CD4-positive, alpha-beta T cell treated with Interleukin-15 for 4 hours (primary cell): ENCODE results near the gene LRRC17.
"Not testable (repeated sequence)": the region's sequence is repeated elsewhere in the genome, so short reads cannot be mapped to it uniquely, and the experiment has no call there.

Source experiments
- DNase-seq: peaks from one replicate; pipeline ENCODE4 v3.0.0-alpha.2; 2020; ENCODE audit warnings: low spot score

Gene LRRC17

DNA sequence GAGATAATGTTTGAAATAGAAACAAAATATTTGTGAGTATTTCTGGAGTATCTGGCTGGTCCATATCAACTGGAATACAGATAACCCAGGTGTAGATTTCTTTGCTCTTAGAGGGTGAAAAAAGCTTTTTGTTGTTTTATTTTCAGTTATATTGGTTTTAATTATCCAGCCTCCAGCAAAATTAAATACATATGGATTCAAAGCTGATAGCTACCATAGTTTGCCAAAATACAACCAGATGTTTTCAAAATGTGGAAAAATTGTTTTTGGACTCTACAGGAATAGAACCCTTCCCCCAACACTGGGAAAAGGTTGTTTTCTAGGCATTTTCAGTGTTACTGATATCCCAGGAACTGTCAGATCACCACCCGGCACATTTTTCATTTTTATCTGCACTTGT, 30.1 kb downstream of the LRRC17 start:
- DNase-seq, result no peak

DNA sequence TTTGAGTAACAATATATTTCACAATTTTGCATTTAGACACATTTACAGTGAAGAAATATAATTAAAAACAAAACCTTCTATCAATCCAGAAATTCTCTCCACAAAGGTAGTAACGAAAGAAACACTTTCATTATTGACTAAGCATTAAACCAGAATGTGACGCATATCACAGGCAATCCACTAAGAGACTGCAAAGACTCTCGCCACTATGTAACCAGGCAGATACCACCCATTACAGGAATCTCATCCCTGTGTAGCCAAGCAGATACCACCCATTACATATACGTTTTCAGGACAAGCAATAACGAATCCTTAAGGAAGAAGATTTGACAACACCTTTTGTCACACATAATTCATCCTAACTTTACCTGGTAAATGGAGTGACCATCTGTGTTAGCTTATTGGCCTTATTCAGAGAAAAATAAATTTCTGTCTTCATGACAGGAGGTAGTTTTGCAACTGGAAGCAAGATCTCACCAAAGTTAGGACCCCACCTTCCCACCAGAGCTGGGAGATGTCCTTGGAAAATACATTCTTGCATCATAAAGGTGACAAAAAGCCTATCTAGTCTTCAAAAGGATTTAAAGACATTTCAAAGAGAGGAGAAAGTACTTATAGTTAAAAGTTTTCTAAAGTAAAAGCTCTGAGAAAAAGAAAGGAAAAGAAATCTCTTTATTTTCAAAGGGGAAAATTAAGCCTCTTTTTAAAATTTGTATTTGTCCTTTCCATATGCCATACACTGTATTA, 30.8 kb downstream of the LRRC17 start:
- DNase-seq, result no peak

DNA sequence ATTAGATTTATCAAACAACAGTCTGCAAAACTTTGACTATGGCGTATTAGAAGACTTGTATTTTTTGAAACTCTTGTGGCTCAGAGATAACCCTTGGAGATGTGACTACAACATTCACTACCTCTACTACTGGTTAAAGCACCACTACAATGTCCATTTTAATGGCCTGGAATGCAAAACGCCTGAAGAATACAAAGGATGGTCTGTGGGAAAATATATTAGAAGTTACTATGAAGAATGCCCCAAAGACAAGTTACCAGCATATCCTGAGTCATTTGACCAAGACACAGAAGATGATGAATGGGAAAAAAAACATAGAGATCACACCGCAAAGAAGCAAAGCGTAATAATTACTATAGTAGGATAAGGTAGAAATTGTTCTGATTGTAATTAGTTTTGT, 31.4 kb downstream of the LRRC17 start:
- no peak for DNase-seq

DNA sequence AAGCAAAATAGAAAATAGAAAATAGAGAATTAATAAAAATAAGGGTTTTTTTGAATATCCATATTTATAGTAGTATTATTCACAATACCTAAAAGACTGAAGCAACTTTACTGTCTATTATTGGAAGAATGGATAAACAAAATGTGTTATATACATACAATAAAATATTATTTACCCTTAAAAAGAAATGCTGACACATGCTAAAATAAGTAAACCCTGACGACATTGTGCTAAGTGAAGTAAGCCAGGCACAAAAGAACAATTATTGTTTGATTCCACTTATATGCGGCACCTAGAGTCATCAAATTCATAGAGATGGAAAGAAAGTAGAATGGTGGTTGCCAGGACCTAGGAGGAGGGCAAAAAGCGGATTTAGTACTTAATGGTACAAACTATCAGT, 39.0 kb downstream of the LRRC17 start:
- no peak for DNase-seq

DNA sequence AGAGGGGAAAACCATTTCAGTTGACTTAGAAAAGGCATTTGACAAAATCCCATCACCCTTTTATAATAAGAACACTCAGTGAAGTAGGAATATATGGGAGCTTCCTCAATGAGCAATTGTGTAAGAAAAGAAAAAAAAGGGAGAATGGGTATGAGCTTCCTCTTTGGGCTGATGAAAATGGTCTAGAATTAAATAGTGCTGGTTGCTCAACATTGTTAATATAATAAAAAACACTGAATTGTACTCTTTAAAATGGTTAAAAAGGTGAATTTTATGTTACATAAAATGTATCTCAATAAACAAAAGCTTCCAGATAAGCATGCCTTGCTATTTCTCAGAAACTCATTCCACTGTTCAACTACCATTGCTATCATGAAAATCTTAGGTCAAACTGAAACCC, 40.6 kb downstream of the LRRC17 start:
- DNase-seq, result no peak

DNA sequence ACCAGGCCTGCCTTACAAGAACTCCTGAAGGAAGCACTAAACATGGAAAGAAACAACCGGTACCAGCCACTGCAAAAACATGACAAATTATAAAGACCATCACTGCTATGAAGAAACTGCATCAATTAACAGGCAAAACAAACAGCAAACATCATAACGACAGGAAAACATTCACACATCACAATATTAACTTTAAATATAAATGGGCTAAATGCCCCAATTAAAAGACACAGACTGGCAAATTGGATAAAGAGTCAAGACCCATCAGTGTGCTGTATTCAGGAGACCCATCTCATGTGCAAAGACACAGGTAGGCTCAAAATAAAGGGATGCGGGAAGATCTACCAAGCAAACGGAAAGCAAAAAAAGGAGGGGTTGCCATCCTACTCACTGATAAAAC, 41.6 kb downstream of the LRRC17 start:
- not testable (repeated sequence) for DNase-seq

DNA sequence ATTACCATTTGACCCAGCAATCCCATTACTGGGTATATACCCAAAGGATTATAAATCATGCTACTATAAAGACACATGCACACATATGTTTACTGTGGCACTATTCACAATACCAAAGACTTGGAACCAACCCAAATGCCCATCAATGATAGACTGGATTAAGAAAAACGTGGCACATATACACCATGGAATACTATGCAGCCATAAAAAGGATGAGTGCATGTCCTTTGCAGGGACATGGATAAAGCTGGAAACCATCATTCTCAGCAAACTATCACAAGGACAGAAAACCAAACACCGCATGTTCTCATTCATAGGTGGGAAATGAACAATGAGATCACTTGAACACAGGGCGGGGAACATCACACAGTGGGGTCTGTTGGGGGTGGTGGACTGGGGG, 45.2 kb downstream of the LRRC17 start:
- DNase-seq, result not testable (repeated sequence)

DNA sequence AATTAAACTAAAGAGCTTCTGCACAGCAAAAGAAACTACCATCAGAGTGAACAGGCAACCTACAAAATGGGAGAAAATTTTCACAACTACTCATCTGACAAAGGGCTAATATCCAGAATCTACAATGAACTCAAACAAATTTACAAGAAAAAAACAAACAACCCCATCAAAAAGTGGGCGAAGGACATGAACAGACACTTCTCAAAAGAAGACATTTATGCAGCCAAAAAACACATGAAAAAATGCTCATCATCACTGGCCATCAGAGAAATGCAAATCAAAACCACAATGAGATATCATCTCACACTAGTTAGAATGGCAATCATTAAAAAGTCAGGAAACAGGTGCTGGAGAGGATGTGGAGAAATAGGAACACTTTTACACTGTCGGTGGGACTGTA, 49.2 kb downstream of the LRRC17 start:
- not testable (repeated sequence) for DNase-seq

DNA sequence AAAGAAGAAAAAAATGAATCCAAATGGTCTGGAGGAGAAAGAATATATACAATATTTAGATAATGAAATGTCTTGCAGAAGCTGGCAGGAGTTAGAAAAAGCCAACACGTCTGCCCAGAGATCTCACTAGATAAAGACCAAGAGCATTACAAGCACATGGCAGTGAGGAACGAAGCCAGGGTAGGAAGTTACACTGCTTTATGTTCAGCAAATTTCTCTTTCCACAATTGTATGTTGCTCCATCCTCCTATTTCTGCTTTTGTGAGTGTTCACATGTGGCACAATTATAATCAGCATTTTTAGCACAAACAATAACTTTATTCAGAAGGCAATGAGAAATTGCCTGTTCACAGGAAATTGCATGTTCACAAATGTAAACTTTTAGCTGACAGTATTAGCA, 53.7 kb downstream of the LRRC17 start:
- no peak for DNase-seq

DNA sequence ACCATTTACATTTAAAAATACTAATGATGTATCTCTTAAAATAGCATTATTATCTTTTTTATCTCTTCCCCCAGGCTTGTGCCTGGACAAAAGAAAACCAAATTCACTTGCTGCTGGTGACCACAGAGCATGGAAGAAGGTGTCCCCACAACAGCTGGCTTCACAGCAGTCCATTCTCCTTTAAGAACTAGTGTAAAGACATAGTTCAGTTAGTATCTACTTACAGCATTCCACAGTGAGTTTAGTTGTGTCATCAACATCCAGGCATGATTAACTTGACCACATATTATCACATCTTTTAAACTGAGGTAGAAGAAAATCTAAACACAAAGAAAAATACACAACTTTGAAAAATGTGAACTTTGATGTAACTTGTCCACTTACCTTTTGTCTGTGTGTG, 55.0 kb downstream of the LRRC17 start:
- DNase-seq, result no peak

DNA sequence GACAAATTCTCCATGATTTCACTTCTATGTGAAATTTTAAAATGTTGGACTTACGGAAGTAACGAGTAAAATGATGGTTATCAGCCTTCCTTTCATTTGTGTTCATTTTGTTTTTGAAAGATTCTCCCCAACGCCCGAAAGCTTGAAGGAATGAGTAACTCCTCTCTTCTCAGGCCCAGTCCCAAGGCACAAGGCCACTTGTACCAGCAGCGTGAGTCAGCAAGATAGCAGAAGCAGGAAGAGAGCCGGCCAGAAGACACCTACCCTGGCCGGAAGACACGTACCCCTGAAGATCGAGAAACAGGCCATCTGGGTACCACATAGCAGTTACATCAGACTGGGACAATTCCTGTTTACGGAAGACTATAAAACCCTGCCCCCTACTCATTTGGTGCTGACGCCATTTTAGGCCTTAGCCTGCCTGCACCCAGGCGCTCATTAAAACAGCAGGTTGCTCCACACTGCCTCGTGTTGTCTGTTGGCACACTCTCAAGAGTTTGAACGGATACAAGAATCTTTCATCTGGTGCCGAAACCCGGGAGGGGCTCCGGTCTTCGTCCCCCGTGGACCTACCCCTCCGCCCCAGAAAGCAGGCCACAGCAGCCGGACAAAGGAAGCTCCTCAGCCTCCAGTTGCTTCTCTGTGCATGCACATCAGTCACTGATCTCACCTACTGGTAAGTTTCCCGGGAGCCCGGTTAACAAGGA, 60.4 kb downstream of the LRRC17 start:
- DNase-seq, result no peak

DNA sequence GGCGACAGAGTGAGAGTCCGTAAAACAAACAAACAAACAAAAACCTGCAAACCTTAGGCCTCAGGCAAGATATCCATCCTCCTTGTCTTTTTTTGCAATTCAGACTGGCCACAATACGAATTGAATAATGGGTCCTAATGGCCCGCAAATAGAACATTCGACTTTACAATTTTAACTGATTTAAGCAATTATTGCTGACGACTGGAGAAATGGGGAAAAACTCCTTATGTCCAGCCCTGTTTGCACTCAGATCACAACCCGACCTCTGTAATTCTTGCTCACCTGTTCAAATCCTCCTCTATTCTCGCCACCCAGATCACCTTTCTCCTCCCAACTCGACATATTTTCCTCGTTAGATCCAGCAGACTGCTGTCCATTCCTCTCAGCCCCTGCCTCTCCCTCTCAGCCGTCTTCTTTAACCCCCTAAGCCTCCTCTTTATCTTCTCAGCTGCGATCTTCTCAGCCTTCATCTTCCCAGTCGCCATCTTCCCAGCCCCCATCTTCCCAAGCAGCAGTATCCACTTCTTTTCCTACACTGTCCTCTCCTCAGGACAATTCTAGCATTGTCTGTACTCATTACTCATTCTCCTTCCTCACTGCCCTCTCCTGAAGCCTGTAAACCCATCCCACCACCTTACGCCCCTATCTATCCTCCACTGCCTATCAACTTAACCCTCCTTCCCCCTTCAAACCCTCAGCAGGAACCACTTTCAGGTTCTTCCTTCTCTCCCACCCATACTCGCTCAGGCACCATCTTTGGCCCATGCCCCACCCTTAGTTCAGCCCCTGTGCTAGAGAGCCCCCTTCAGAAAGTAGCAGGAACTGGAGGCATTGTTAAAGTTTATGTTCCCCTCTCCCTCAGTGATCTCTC, 61.8 kb downstream of the LRRC17 start:
- DNase-seq, result no peak

DNA sequence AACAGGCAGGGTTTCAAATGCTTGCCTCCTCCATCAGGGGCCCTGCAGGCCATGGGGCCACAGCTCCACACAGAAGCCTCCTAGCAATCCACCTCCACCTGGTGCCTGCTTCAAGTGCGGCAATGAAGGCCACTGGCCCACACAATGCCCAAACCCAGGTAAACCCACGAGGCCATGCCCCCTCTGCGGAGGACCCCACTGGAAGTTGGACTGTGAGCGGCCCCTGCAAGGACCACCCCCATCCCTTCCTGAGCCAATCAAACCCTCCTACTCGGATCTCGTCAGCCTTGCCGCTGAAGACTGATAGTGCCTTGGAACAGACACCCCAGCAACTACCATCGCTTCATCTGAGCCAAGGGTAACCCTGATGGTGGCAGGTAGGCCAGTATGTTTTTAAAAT, 63.1 kb downstream of the LRRC17 start:
- no peak for DNase-seq

DNA sequence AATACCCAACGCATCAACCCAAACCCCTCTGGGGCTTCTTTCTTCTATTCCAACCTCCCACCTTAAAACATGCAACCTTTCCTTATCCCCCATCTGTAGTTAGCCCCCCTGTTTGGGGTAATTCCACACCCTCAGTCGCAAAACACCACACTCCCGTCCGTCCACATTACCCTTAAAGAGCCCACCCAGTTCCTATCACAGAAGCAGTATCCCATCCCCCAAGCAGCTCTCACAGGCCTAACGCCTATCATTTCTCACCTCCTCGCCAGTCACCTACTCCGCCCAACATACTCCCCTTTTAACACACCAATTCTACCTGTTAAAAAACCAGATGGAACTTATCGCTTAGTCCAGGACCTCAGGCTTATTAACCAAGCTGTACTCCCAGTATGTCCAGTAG, 63.7 kb downstream of the LRRC17 start:
- DNase-seq, result no peak

DNA sequence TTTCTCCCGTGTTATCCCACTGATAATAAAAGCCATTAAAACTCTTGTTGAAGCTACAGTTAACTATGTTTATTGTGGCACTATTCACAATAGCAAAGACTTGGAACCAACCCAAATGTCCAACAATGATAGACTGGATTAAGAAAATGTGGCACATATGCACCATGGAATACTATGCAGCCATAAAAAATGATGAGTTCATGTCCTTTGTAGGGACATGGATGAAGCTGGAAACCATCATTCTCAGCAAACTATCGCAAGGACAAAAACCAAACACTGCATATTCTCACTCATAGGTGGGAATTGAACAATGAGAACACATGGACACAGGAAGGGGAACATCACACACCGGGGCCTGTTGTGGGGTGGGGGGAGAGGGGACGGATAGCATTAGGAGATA, 64.8 kb downstream of the LRRC17 start:
- DNase-seq, result not testable (repeated sequence)

DNA sequence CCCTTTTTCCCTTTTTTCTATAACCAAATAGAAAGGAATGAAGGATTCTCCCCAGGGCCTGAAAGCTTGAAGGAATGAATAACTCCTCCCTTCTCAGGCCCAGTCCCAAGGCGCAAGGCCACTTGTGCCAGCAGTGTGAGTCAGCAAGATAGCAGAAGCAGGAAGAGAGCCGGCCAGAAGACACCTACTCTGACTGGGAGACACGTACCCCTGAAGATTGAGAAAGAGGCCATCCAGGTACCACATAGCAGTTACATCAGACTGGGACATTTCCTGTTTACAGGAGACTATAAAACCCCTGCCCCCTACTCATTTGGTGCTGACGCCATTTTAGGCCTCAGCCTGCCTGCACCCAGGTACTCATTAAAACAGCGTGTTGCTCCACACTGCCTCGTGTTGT, 65.5 kb downstream of the LRRC17 start:
- no peak for DNase-seq

DNA sequence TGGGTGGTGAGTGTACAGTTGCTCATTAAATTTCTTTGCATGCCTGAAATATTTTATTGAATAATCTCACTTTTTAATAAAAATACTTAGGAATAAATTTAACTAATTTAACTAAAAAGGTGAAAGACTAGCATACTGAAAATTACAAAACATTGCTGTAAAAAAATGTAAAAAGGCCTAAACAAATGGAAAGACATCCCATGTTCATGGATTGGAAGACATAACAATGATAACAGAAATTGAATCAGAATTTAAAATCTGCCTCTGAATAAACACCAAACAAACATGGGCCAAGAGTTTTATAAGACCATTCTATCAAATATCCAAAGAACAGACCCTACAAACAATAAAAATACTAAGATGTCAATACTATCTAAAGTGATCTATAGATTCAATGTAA, 66.9 kb downstream of the LRRC17 start:
- no peak for DNase-seq

DNA sequence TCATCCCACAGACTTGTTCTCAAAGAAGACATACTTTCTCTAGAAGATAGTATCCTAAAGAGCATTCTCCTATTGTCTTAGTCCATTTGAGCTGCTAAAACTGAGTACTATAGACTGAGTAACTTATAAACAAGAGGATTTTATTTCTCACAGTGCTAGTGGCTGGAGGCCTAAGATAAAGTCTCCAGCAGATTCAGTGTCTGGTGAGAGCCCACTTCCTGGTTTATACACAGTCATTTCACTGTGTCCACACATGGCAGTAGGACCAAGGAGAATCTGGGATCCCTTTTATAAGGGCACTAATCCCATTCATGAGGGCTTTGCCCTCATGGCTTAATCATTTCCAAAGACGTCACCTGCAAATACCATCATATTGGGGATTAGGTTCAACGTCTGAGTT, 68.7 kb downstream of the LRRC17 start:
- DNase-seq, result no peak

DNA sequence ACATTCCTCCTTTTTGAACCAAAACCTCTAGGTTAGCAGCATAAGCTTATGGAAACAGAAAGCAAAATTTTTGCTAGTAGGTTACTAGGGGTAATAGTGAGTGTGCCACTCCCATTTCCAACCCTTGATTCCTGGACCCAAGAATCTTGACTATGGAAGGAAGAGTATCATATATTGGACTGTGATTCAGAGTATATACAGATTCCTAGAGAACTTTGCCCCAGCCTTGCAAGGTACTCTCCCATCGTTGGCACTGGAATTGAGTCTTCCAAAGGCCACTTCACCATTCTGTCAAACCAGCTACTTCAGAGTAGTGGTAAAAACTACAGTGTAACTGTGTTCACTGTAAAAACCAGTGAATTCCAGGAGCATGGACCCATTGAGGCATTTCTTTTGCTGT, 69.4 kb downstream of the LRRC17 start:
- DNase-seq, result no peak

DNA sequence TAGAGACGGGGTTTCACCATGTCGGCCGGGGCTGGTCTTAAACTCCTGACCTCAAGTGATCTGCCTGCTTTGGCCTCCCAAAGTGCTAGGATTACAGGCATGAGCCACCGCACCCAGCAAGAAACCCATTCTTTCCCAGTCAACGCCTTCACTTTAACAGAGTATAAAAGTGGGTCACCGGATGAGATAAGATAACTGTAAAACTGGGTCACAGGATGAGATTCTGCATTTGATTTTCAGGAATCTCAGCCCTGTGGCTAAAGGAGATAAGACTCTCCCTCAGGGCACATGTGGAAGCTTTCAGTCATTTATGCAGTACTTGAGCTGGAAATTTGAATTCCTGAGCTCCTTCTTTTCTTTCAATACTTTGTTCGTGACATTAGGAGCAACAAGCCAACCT, 70.8 kb downstream of the LRRC17 start:
- DNase-seq, result no peak

DNA sequence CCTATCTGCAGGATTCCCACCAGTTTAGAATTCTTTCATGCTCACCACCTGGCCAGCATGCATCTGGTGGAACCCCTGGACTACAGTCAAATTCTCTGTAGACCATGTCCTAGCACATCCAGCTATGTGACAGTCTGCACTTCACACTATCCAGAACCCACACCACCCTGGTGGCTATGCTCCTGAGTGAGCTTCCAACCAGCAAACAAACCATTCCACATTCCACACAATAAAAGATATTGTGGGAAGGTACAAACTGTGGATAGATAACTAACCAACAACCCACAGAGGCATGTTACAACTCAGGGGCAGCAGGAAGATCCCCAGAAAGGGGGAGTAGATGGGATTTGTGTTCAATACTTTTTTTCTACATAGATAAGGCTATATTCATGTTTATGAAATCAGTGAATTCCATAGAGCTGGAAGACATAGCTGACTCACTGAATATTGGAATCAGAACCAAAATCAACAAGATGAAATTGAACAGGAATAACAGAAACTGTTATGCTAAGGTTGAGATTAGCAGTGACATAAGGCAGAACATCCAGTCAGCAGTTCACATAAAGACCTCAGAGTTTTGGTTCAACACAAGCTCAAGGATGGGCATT, 72.5 kb downstream of the LRRC17 start:
- no peak for DNase-seq

DNA sequence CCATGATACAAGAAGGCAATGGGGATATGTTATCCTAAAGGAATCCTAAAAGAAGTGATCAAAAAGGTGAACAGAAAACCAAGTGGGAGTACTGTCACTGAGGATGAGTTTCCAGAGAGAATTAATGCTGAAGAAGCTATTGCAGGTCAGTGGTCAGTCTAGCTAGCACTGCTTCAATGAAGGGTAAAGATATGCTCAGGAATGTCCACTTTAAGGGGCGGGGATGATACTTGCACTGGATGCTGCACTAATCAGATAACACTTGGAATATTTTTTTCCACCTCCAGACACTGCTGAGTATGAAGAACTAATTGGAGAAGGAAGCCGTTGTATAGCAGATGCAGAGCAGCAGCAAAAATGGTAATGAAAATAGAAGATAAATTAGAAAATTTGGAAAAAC, 75.3 kb downstream of the LRRC17 start:
- DNase-seq, result no peak
